GM23338 (cell line): Measurements from ENCODE around the gene AFAP1. TPM values are rescaled to one million over a fixed set of nuclear protein-coding genes. Genes with fewer than 3 reads are reported as not detected.

Source experiments
- ATAC-seq: fragments of 200-7000 bp; cut with Tn5 transposase; 3 replicates; pipeline ENCODE4 v1.9.1; 2020
- DNase-seq: peaks from one replicate; pipeline ENCODE4 v3.0.0-alpha.2; 2015; ENCODE audit warnings: low spot score
- H2AFZ ChIP-seq: fragments of 200-600 bp; sonication (generic); 2 replicates; pipeline ENCODE4 v1.8.0; 2016; ENCODE audit warnings: antibody characterized with exemption, mild to moderate bottlenecking, moderate library complexity
- H3F3A ChIP-seq: fragments of 200-600 bp; sonication (generic); replicated peaks from 2 replicates; pipeline ENCODE4 v1.8.0; 2017; ENCODE audit warnings: antibody characterized with exemption, mixed run types, low read depth
- H3K27ac ChIP-seq: fragments of 200-600 bp; sonication (generic); 2 replicates; pipeline ENCODE4 v1.6.1; 2016; ENCODE audit warnings: low read depth
- H3K27me3 ChIP-seq: fragments of 200-600 bp; sonication (generic); 2 replicates; pipeline ENCODE4 v1.8.0; 2016; ENCODE audit warnings: mild to moderate bottlenecking, mixed run types, moderate library complexity; ENCODE audit not compliant: insufficient read depth
- H3K36me3 ChIP-seq: fragments of 200-600 bp; sonication (generic); 2 replicates; pipeline ENCODE4 v1.8.0; 2016; ENCODE audit warnings: mild to moderate bottlenecking; ENCODE audit not compliant: insufficient read depth
- H3K4me1 ChIP-seq: fragments of 200-600 bp; sonication (generic); 2 replicates; pipeline ENCODE4 v1.8.0; 2016; ENCODE audit warnings: mild to moderate bottlenecking, moderate library complexity; ENCODE audit not compliant: insufficient read depth
- H3K4me2 ChIP-seq: fragments of 200-600 bp; sonication (generic); 2 replicates; pipeline ENCODE4 v1.7.1; 2017; ENCODE audit warnings: mixed run types
- H3K4me3 ChIP-seq: fragments of 200-600 bp; sonication (generic); 2 replicates; pipeline ENCODE4 v1.6.1; 2016; ENCODE audit warnings: mixed run types
- H3K79me2 ChIP-seq: fragments of 200-600 bp; sonication (generic); replicated peaks from 2 replicates; pipeline ENCODE4 v1.8.0; 2017; ENCODE audit warnings: mild to moderate bottlenecking; ENCODE audit not compliant: insufficient read depth
- H3K9me2 ChIP-seq: fragments of 200-600 bp; sonication (generic); 2 replicates; pipeline ENCODE4 v1.8.0; 2017; ENCODE audit not compliant: insufficient read depth
- H4K20me1 ChIP-seq: fragments of 200-600 bp; sonication (generic); replicated peaks from 2 replicates; pipeline ENCODE4 v1.8.0; 2017; ENCODE audit warnings: mild to moderate bottlenecking; ENCODE audit not compliant: insufficient read depth
- H3K27ac Mint-ChIP-seq: 2 replicates; pipeline ENCODE4 v1.8.0; 2020; ENCODE audit warnings: inconsistent platforms, mild to moderate bottlenecking, moderate library complexity, mixed read lengths
- H3K27me3 Mint-ChIP-seq: 3 replicates; pipeline ENCODE4 v1.8.0; 2022; ENCODE audit warnings: low read depth, mild to moderate bottlenecking, moderate library complexity, mixed read lengths, inconsistent platforms; ENCODE audit not compliant: insufficient read depth, poor library complexity
- H3K36me3 Mint-ChIP-seq: 3 replicates; pipeline ENCODE4 v1.8.0; 2021; ENCODE audit warnings: low read depth, mild to moderate bottlenecking, inconsistent platforms, moderate library complexity, mixed read lengths
- H3K4me1 Mint-ChIP-seq: 3 replicates; pipeline ENCODE4 v1.8.0; 2020; ENCODE audit warnings: mild to moderate bottlenecking, inconsistent platforms, mixed read lengths
- H3K4me3 Mint-ChIP-seq: 3 replicates; pipeline ENCODE4 v1.8.0; 2021; ENCODE audit warnings: moderate library complexity, mild to moderate bottlenecking, inconsistent platforms, mixed read lengths
- H3K9me3 Mint-ChIP-seq: 3 replicates; pipeline ENCODE4 v1.8.0; 2020; ENCODE audit warnings: moderate library complexity, mild to moderate bottlenecking, inconsistent platforms, mixed read lengths
- CREB1 ChIP-seq: fragments of 250-450 bp; sonication (Bioruptor Pico); IDR thresholded peaks from 2 replicates; pipeline ENCODE4 v1.5.0; 2020; ENCODE audit warnings: low read depth, mild to moderate bottlenecking, moderate library complexity
- ETS1 ChIP-seq: IDR thresholded peaks from 2 replicates; pipeline ENCODE4 v1.6.1; 2016; ENCODE audit warnings: antibody characterized with exemption
- EZH2 ChIP-seq: fragments of 200-600 bp; sonication (generic); IDR thresholded peaks from one replicate; pipeline ENCODE4 v1.8.0; 2017; ENCODE audit warnings: antibody characterized with exemption, mild to moderate bottlenecking, low read depth; ENCODE audit not compliant: unreplicated experiment
- EZH2phosphoT487 ChIP-seq: fragments of 200-600 bp; sonication (generic); IDR thresholded peaks from one replicate; pipeline ENCODE4 v1.8.1; 2018; ENCODE audit warnings: antibody characterized with exemption; ENCODE audit not compliant: unreplicated experiment
- JUNB ChIP-seq: IDR thresholded peaks from one replicate; pipeline ENCODE4 v1.6.1; 2016; ENCODE audit warnings: antibody characterized with exemption; ENCODE audit not compliant: unreplicated experiment
- NANOG ChIP-seq: IDR thresholded peaks from 2 replicates; pipeline ENCODE4 v1.6.1; 2016; ENCODE audit warnings: antibody characterized with exemption, borderline replicate concordance
- POLR2AphosphoS5 ChIP-seq: IDR thresholded peaks from 2 replicates; pipeline ENCODE4 v1.6.1; 2016; ENCODE audit warnings: antibody characterized with exemption, low read depth
- STAT1 ChIP-seq: IDR thresholded peaks from one replicate; pipeline ENCODE4 v1.6.1; 2016; ENCODE audit warnings: antibody characterized with exemption; ENCODE audit not compliant: unreplicated experiment
- ZNF114 ChIP-seq: fragments of 250-450 bp; sonication (Bioruptor Pico); IDR thresholded peaks from 2 replicates; pipeline ENCODE4 v1.5.0; 2020; ENCODE audit warnings: mild to moderate bottlenecking, moderate library complexity
- ZNF331 ChIP-seq: fragments of 250-450 bp; sonication (Bioruptor Pico); IDR thresholded peaks from 2 replicates; pipeline ENCODE4 v1.5.0; 2020; ENCODE audit warnings: low read depth, mild to moderate bottlenecking, moderate library complexity
- ZNF462 ChIP-seq: fragments of 250-450 bp; sonication (Bioruptor Pico); IDR thresholded peaks from 2 replicates; pipeline ENCODE4 v1.5.0; 2020; ENCODE audit warnings: mild to moderate bottlenecking, moderate library complexity
- polyA plus RNA-seq: library from polyadenylated mRNA; unstranded; fragments of >200 nt; fragmentation: Nextera tagmentation; extraction: Ambion mirVana; gene quantifications from 2 replicates; pipeline ENCODE4 v1.2.1, GENCODE V29; 2016
- total RNA-seq: library from RNA; depleted of rRNA; stranded (reverse); fragments of >200 nt; shearing (Covaris generic); gene quantifications from 2 replicates; pipeline ENCODE4 v1.2.3, GENCODE V29; 2014

Gene AFAP1
- total and polyA plus RNA-seq, 2 experiments from 2014 or later = 6.5 to 21.5 TPM

GRCh38 chr4:7879127-7879526 is 60.5 kb downstream of the AFAP1 start (continued):
- TF ChIP-seq EZH2 = no peak

- H3K27me3 ChIP-seq = no peaks in the 10 kb centered on the region
- H3K9me3 Mint-ChIP-seq = peaks cover 13% of the 10 kb centered on the region; the same call in 2 of the 3 replicates
- peaks cover 34% of the 10 kb centered on the region for H3K4me1 ChIP-seq
- peaks cover 34% of the 10 kb centered on the region for H3K4me1 Mint-ChIP-seq
- H3K79me2 ChIP-seq = peaks cover 90% of the 10 kb centered on the region
- H3K4me3 Mint-ChIP-seq = no peak overlapping the region
- no peaks in the 10 kb centered on the region for H3K36me3 ChIP-seq
- peaks cover 10% of the 10 kb centered on the region for H3K27me3 Mint-ChIP-seq
- H4K20me1 ChIP-seq = peaks cover 4% of the 10 kb centered on the region; the same call in 1 of the 2 replicates
- H3K9me2 ChIP-seq = no peaks in the 10 kb centered on the region
- no peak overlapping the region for H3K27ac ChIP-seq
- H3K36me3 Mint-ChIP-seq = peaks cover 10% of the 10 kb centered on the region
- no peak overlapping the region for H3K4me2 ChIP-seq
- no peak for DNase-seq
- H3F3A ChIP-seq = no peaks in the 10 kb centered on the region
- H3K4me3 ChIP-seq = no peak overlapping the region
- no peak overlapping the region for H2AFZ ChIP-seq
- no peak for ATAC-seq
- no peak for TF ChIP-seq JUNB
- TF ChIP-seq ZNF331 (CRISPR knock-in tag) = no peak
- TF ChIP-seq EZH2 = no peak
- TF ChIP-seq NANOG = no peak
- TF ChIP-seq CREB1 (CRISPR knock-in tag) = no peak
- no peak overlapping the region for H3K27ac Mint-ChIP-seq
Measured at GRCh38 chr4:7878323-7878722, 61.3 kb downstream of the AFAP1 start.

- no peaks in the 10 kb centered on the region for H3K36me3 ChIP-seq
- Mint-ChIP-seq H3K27ac (no peak overlapping the region), H3K36me3 (peaks cover 11% of the 10 kb centered on the region), H3K27me3 (peaks cover 7% of the 10 kb centered on the region), H3K4me3 (no peak overlapping the region), H3K4me1 (peaks cover 34% of the 10 kb centered on the region), H3K9me3 (peaks cover 13% of the 10 kb centered on the region; the same call in 2 of the 3 replicates)
- no peak for DNase-seq
- H3K27me3 ChIP-seq = no peaks in the 10 kb centered on the region
- peaks cover 34% of the 10 kb centered on the region for H3K4me1 ChIP-seq
- H3F3A ChIP-seq = no peaks in the 10 kb centered on the region
- 0 out of 2 replicates have a peak overlapping the region, but pooled peaks have one; percentile 1 for H3K4me2 ChIP-seq
- no peak overlapping the region for H2AFZ ChIP-seq
- H3K9me2 ChIP-seq = no peaks in the 10 kb centered on the region
- peaks cover 78% of the 10 kb centered on the region for H3K79me2 ChIP-seq
- no peak overlapping the region for H3K4me3 ChIP-seq
- ATAC-seq = no peak
- H3K27ac ChIP-seq = no peak overlapping the region
- H4K20me1 ChIP-seq = peaks cover 4% of the 10 kb centered on the region; the same call in 1 of the 2 replicates
- TF ChIP-seq ETS1 (no peak), POLR2AphosphoS5 (no peak), EZH2phosphoT487 (no peak), NANOG (no peak), ZNF331 (CRISPR knock-in tag) (no peak), CREB1 (CRISPR knock-in tag) (no peak), EZH2 (no peak), ZNF114 (CRISPR knock-in tag) (no peak), ZNF462 (no peak), STAT1 (no peak)
Measured at GRCh38 chr4:7877176-7877575, 62.5 kb downstream of the AFAP1 start.
